ENCODE measurements around the gene ADAMTS5. TPM values are rescaled to one million over a fixed set of nuclear protein-coding genes. Genes with fewer than 3 reads are reported as not detected.

ADAMTS5 gene
- total and polyA plus RNA-seq, 2 donors (not counting 3 experiments of a cell fraction or from before 2014, with no cell fraction given): not detected

GRCh38 chr21:26983576-26983975, 16.7 kb upstream of the ADAMTS5 start:
- Histone ChIP-seq H3K27me3 (ENCODE audit: control insufficient read depth in 2 of 2, insufficient read depth in 2 of 2, low read length in 2 of 2) (no peaks in the 10 kb centered on the region), H3K4me2 (ENCODE audit: insufficient read depth, low read length) (no peak overlapping the region), H3K9ac (replicated peaks; ENCODE audit: extremely low read depth, insufficient read depth, low read length) (no peak overlapping the region), H3K9me1 (replicated peaks; ENCODE audit: control insufficient read depth, extremely low read depth, insufficient read depth, low read length) (no peaks in the 10 kb centered on the region), H3K79me2 (ENCODE audit: control insufficient read depth, insufficient read depth, low read length) (no peaks in the 10 kb centered on the region), H3K4me3 (replicated peaks in 1 of 3; ENCODE audit: insufficient read depth in 1 of 3, low read depth in 1 of 3, low read length in 3 of 3) (no peak overlapping the region), H4K20me1 (replicated peaks; ENCODE audit: control insufficient read depth, extremely low read depth, insufficient read depth, low read length) (no peaks in the 10 kb centered on the region), H3K36me3 (ENCODE audit: control insufficient read depth in 2 of 2, extremely low read depth in 1 of 2, insufficient read depth in 2 of 2, low read length in 2 of 2) (no peaks in the 10 kb centered on the region), H3K4me1 (ENCODE audit: control insufficient read depth, extremely low read depth, insufficient read depth, low read length) (no peaks in the 10 kb centered on the region), H3K27ac (ENCODE audit: insufficient read depth, low read depth, low read length) (no peak overlapping the region), H3K9me3 (replicated peaks; ENCODE audit: control insufficient read depth, insufficient read depth, low read length) (no peaks in the 10 kb centered on the region), H2AFZ (ENCODE audit: low read depth, low read length) (no peak overlapping the region)
- FAIRE-seq: no peak
- dilution Hi-C loops (cut with MboI; ENCODE audit: extremely low pct_ligation_motif_present, low sequenced_read_pairs) (no loop called here), intact Hi-C loops (cut with micrococcal nuclease) (no loop called here)
- TF ChIP-seq CTCF (IDR thresholded peaks at IDR 0.05; ENCODE audit: extremely low read depth in 1 of 2, insufficient read depth in 1 of 2, low read depth in 1 of 2, low read length in 2 of 2) (no peak), JUN (IDR thresholded peaks at IDR 0.05; ENCODE audit: borderline replicate concordance, insufficient read depth, insufficient read length, low read depth) (no peak), MAX (IDR thresholded peaks at IDR 0.05; ENCODE audit: insufficient read depth, insufficient read length) (no peak), GATA2 (IDR thresholded peaks at IDR 0.05; ENCODE audit: insufficient read depth, insufficient read length, low read depth, low read length) (no peak), FOS (IDR thresholded peaks at IDR 0.05; ENCODE audit: borderline replicate concordance, insufficient read depth, low read length) (no peak), EZH2 (IDR thresholded peaks at IDR 0.05; ENCODE audit: borderline replicate concordance, low read depth, low read length, severe bottlenecking) (no peak), MYC (IDR thresholded peaks at IDR 0.05; ENCODE audit: low read depth, low read length) (no peak), POLR2AphosphoS5 (IDR thresholded peaks at IDR 0.05; ENCODE audit: insufficient read depth, low read depth, low read length) (no peak), POLR2A (IDR thresholded peaks at IDR 0.05; ENCODE audit: low read depth, low read length) (no peak)
- BruUV-seq (replicated peaks): no TSS peak
- POLR2A ChIA-PET: no interaction called here
- no peak for DNase-seq (ENCODE audit: low read depth, low spot score)
- CTCF ChIA-PET: interaction anchor here (1.0 kb wide), 1 partner anchor 29 kb away, joined by 4 read pairs; no protein-coding TSS in a partner anchor
